Measurements from ENCODE around the gene CEMIP2.

DNA sequence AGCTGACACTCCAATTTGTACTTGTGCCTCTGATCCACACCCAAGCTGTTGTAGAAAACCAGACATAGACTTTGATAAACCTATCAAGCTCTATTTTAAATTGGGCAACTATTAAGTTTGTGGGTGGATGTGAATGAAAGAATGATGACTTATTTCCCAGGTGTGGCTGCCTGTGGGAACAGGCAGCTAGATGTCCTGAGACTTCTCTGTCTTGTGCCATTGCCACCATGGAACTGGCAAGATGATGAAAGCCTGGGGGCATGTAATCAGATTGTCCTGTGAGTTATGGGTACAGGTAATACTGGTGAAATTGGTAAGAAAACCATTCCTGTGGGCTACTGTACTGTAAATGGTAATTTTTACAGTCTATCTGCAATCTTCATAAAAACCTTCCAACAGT lies 57.5 kb downstream of the CEMIP2 start:
- TF ChIP-seq, protein P1, sequence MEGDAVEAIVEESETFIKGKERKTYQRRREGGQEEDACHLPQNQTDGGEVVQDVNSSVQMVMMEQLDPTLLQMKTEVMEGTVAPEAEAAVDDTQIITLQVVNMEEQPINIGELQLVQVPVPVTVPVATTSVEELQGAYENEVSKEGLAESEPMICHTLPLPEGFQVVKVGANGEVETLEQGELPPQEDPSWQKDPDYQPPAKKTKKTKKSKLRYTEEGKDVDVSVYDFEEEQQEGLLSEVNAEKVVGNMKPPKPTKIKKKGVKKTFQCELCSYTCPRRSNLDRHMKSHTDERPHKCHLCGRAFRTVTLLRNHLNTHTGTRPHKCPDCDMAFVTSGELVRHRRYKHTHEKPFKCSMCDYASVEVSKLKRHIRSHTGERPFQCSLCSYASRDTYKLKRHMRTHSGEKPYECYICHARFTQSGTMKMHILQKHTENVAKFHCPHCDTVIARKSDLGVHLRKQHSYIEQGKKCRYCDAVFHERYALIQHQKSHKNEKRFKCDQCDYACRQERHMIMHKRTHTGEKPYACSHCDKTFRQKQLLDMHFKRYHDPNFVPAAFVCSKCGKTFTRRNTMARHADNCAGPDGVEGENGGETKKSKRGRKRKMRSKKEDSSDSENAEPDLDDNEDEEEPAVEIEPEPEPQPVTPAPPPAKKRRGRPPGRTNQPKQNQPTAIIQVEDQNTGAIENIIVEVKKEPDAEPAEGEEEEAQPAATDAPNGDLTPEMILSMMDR (IDR thresholded peaks at IDR 0.05; ENCODE audit: extremely low read depth in 1 of 2, insufficient read depth in 1 of 2, low read depth in 1 of 2, low read length in 2 of 2) = no peak
- TF ChIP-seq, protein P2, sequence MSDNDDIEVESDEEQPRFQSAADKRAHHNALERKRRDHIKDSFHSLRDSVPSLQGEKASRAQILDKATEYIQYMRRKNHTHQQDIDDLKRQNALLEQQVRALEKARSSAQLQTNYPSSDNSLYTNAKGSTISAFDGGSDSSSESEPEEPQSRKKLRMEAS (IDR thresholded peaks at IDR 0.05; ENCODE audit: insufficient read depth, insufficient read length) = no peak
- TF ChIP-seq POLR2A (IDR thresholded peaks at IDR 0.05; ENCODE audit: low read depth, low read length) = no peak
- no peak for TF ChIP-seq JUN (IDR thresholded peaks at IDR 0.05; ENCODE audit: borderline replicate concordance, insufficient read depth, insufficient read length, low read depth)
- TF ChIP-seq POLR2AphosphoS5 (IDR thresholded peaks at IDR 0.05; ENCODE audit: insufficient read depth, low read depth, low read length) = no peak
- TF ChIP-seq EZH2 (IDR thresholded peaks at IDR 0.05; ENCODE audit: borderline replicate concordance, low read depth, low read length, severe bottlenecking) = no peak
- no peak for TF ChIP-seq MYC (IDR thresholded peaks at IDR 0.05; ENCODE audit: low read depth, low read length)
- no peak for TF ChIP-seq FOS (IDR thresholded peaks at IDR 0.05; ENCODE audit: borderline replicate concordance, insufficient read depth, low read length)
